ENCODE data around the gene UTP15.

- TF ChIP-seq CTCF (conservative IDR thresholded peaks at IDR 0.05; ENCODE audit: low read depth in 2 of 2) (no peak), POLR2AphosphoS5 (IDR thresholded peaks at IDR 0.05; ENCODE audit: low read depth) (no peak), JUNB (IDR thresholded peaks at IDR 0.05; ENCODE audit: unreplicated experiment) (no peak), REST (IDR thresholded peaks at IDR 0.05; ENCODE audit: unreplicated experiment) (no peak), EZH2 (IDR thresholded peaks at IDR 0.05; ENCODE audit: low read depth, unreplicated experiment) (no peak), CREB1 (CRISPR knock-in tag; IDR thresholded peaks at IDR 0.05; ENCODE audit: low read depth) (no peak), EZH2phosphoT487 (IDR thresholded peaks at IDR 0.05; ENCODE audit: unreplicated experiment) (no peak), ZNF331 (CRISPR knock-in tag; IDR thresholded peaks at IDR 0.05; ENCODE audit: low read depth) (no peak), ZNF462 (CRISPR knock-in tag; IDR thresholded peaks at IDR 0.05) (no peak)
Measured at GRCh38 chr5:73544429-73545402, 20.8 kb upstream of the UTP15 start.

Data from GM23338 (cell line).